ENCODE data around the gene NRG2.
A peak's percentile ranks its signal among the peaks of the same experiment; 100 is the strongest.

Gene NRG2

GRCh38 chr5:139897342-139897741, 145.8 kb downstream of the NRG2 start:
- Histone ChIP-seq H3K36me3 (ENCODE audit: control insufficient read depth in 5 of 5, insufficient read depth in 5 of 5, low read length in 5 of 5) (no peaks in the 10 kb centered on the region), H3K27me3 (ENCODE audit: control insufficient read depth in 5 of 5, insufficient read depth in 4 of 5, low read length in 5 of 5) (peaks cover 0 to 8% (median 2%) of the 10 kb centered on the region in 5 donors), H3K27ac (ENCODE audit: low read depth, low read length) (no peak overlapping the region), H3K4me3 (ENCODE audit: low read depth in 1 of 5, low read length in 5 of 5) (no peak overlapping the region), H3K4me1 (ENCODE audit: control insufficient read depth in 5 of 5, insufficient read depth in 5 of 5, low read length in 5 of 5) (peaks cover 3 to 17% (median 14%) of the 10 kb centered on the region in 5 donors), H3K9me3 (ENCODE audit: control insufficient read depth in 5 of 5, low read length in 5 of 5) (no peaks in the 10 kb centered on the region), H3K9ac (ENCODE audit: low read length in 5 of 5) (no peak overlapping the region)

GRCh38 chr5:139896718-139897117, 146.4 kb downstream of the NRG2 start:
- H3K9ac ChIP-seq (ENCODE audit: low read length in 5 of 5) = no peak overlapping the region
- no peaks in the 10 kb centered on the region for H3K9me3 ChIP-seq (ENCODE audit: control insufficient read depth in 5 of 5, low read length in 5 of 5)
- no peak overlapping the region for H3K27ac ChIP-seq (ENCODE audit: low read depth, low read length)
- peaks cover 0 to 3% (median 0%) of the 10 kb centered on the region in 5 donors for H3K27me3 ChIP-seq (ENCODE audit: control insufficient read depth in 5 of 5, insufficient read depth in 4 of 5, low read length in 5 of 5)
- no peak overlapping the region for H3K4me3 ChIP-seq (ENCODE audit: low read depth in 1 of 5, low read length in 5 of 5)
- H3K4me1 ChIP-seq (ENCODE audit: control insufficient read depth in 5 of 5, insufficient read depth in 5 of 5, low read length in 5 of 5) = peaks cover 3 to 17% (median 14%) of the 10 kb centered on the region in 5 donors
- no peaks in the 10 kb centered on the region for H3K36me3 ChIP-seq (ENCODE audit: control insufficient read depth in 5 of 5, insufficient read depth in 5 of 5, low read length in 5 of 5)

GRCh38 chr5:139895647-139896046, 147.5 kb downstream of the NRG2 start:
- no peaks in the 10 kb centered on the region for H3K27me3 ChIP-seq (ENCODE audit: control insufficient read depth in 5 of 5, insufficient read depth in 4 of 5, low read length in 5 of 5)
- no peaks in the 10 kb centered on the region for H3K36me3 ChIP-seq (ENCODE audit: control insufficient read depth in 5 of 5, insufficient read depth in 5 of 5, low read length in 5 of 5)
- peak overlapping the region in 2 of 5 donors; percentile 27 to 41 for H3K9ac ChIP-seq (ENCODE audit: low read length in 5 of 5)
- H3K27ac ChIP-seq (ENCODE audit: low read depth, low read length) = no peak overlapping the region
- no peaks in the 10 kb centered on the region for H3K9me3 ChIP-seq (ENCODE audit: control insufficient read depth in 5 of 5, low read length in 5 of 5)
- H3K4me3 ChIP-seq (ENCODE audit: low read depth in 1 of 5, low read length in 5 of 5) = no peak overlapping the region
- H3K4me1 ChIP-seq (ENCODE audit: control insufficient read depth in 5 of 5, insufficient read depth in 5 of 5, low read length in 5 of 5) = peaks cover 3 to 17% (median 14%) of the 10 kb centered on the region in 5 donors

GRCh38 chr5:139895046-139895445, 148.1 kb downstream of the NRG2 start:
- Histone ChIP-seq H3K9me3 (ENCODE audit: control insufficient read depth in 5 of 5, low read length in 5 of 5) (no peaks in the 10 kb centered on the region), H3K36me3 (ENCODE audit: control insufficient read depth in 5 of 5, insufficient read depth in 5 of 5, low read length in 5 of 5) (no peaks in the 10 kb centered on the region), H3K4me1 (ENCODE audit: control insufficient read depth in 5 of 5, insufficient read depth in 5 of 5, low read length in 5 of 5) (peaks cover 3 to 17% (median 14%) of the 10 kb centered on the region in 5 donors), H3K27ac (ENCODE audit: low read depth, low read length) (no peak overlapping the region), H3K27me3 (ENCODE audit: control insufficient read depth in 5 of 5, insufficient read depth in 4 of 5, low read length in 5 of 5) (no peaks in the 10 kb centered on the region), H3K9ac (ENCODE audit: low read length in 5 of 5) (peak overlapping the region in 1 of 5 donors; percentile 11), H3K4me3 (ENCODE audit: low read depth in 1 of 5, low read length in 5 of 5) (no peak overlapping the region)

GRCh38 chr5:139893873-139894272, 149.2 kb downstream of the NRG2 start:
- Histone ChIP-seq H3K27me3 (ENCODE audit: control insufficient read depth in 5 of 5, insufficient read depth in 4 of 5, low read length in 5 of 5) (no peaks in the 10 kb centered on the region), H3K27ac (ENCODE audit: low read depth, low read length) (no peak overlapping the region), H3K9me3 (ENCODE audit: control insufficient read depth in 5 of 5, low read length in 5 of 5) (no peaks in the 10 kb centered on the region), H3K36me3 (ENCODE audit: control insufficient read depth in 5 of 5, insufficient read depth in 5 of 5, low read length in 5 of 5) (no peaks in the 10 kb centered on the region), H3K4me3 (ENCODE audit: low read depth in 1 of 5, low read length in 5 of 5) (no peak overlapping the region), H3K9ac (ENCODE audit: low read length in 5 of 5) (no peak overlapping the region), H3K4me1 (ENCODE audit: control insufficient read depth in 5 of 5, insufficient read depth in 5 of 5, low read length in 5 of 5) (peaks cover 3 to 17% (median 14%) of the 10 kb centered on the region in 5 donors)

GRCh38 chr5:139889410-139889809, 153.7 kb downstream of the NRG2 start:
- H3K36me3 ChIP-seq (ENCODE audit: control insufficient read depth in 5 of 5, insufficient read depth in 5 of 5, low read length in 5 of 5) = peaks cover 0 to 20% (median 15%) of the 10 kb centered on the region in 5 donors
- H3K4me1 ChIP-seq (ENCODE audit: control insufficient read depth in 5 of 5, insufficient read depth in 5 of 5, low read length in 5 of 5) = no peaks in the 10 kb centered on the region

GRCh38 chr5:139888370-139888769, 154.7 kb downstream of the NRG2 start:
- H3K27me3 ChIP-seq (ENCODE audit: control insufficient read depth in 5 of 5, insufficient read depth in 4 of 5, low read length in 5 of 5) = no peaks in the 10 kb centered on the region
- H3K4me3 ChIP-seq (ENCODE audit: low read depth in 1 of 5, low read length in 5 of 5) = no peak overlapping the region
- H3K27ac ChIP-seq (ENCODE audit: low read depth, low read length) = no peak overlapping the region
- no peak overlapping the region for H3K9ac ChIP-seq (ENCODE audit: low read length in 5 of 5)
- H3K9me3 ChIP-seq (ENCODE audit: control insufficient read depth in 5 of 5, low read length in 5 of 5) = no peaks in the 10 kb centered on the region
- H3K4me1 ChIP-seq (ENCODE audit: control insufficient read depth in 5 of 5, insufficient read depth in 5 of 5, low read length in 5 of 5) = peaks cover 0 to 4% (median 0%) of the 10 kb centered on the region in 5 donors
- peaks cover 0 to 24% (median 18%) of the 10 kb centered on the region in 5 donors for H3K36me3 ChIP-seq (ENCODE audit: control insufficient read depth in 5 of 5, insufficient read depth in 5 of 5, low read length in 5 of 5)

More at GRCh38 chr5:139889410-139889809, 153.7 kb downstream of the NRG2 start:
- Histone ChIP-seq H3K27me3 (ENCODE audit: control insufficient read depth in 5 of 5, insufficient read depth in 4 of 5, low read length in 5 of 5) (no peaks in the 10 kb centered on the region), H3K9ac (ENCODE audit: low read length in 5 of 5) (no peak overlapping the region), H3K27ac (ENCODE audit: low read depth, low read length) (no peak overlapping the region), H3K9me3 (ENCODE audit: control insufficient read depth in 5 of 5, low read length in 5 of 5) (no peaks in the 10 kb centered on the region), H3K4me3 (ENCODE audit: low read depth in 1 of 5, low read length in 5 of 5) (no peak overlapping the region)

- Histone ChIP-seq H3K9ac (ENCODE audit: low read length in 5 of 5) (no peak overlapping the region), H3K4me3 (ENCODE audit: low read depth in 1 of 5, low read length in 5 of 5) (no peak overlapping the region), H3K27me3 (ENCODE audit: control insufficient read depth in 5 of 5, insufficient read depth in 4 of 5, low read length in 5 of 5) (no peaks in the 10 kb centered on the region), H3K9me3 (ENCODE audit: control insufficient read depth in 5 of 5, low read length in 5 of 5) (no peaks in the 10 kb centered on the region), H3K36me3 (ENCODE audit: control insufficient read depth in 5 of 5, insufficient read depth in 5 of 5, low read length in 5 of 5) (peaks cover 0 to 24% (median 20%) of the 10 kb centered on the region in 5 donors), H3K27ac (ENCODE audit: low read depth, low read length) (no peak overlapping the region), H3K4me1 (ENCODE audit: control insufficient read depth in 5 of 5, insufficient read depth in 5 of 5, low read length in 5 of 5) (peaks cover 0 to 4% (median 0%) of the 10 kb centered on the region in 5 donors)
These were observed 156.9 kb downstream of the NRG2 start for GRCh38 chr5:139886213-139886612.

- H3K27ac ChIP-seq (ENCODE audit: low read depth, low read length) = no peak overlapping the region
- no peak overlapping the region for H3K4me3 ChIP-seq (ENCODE audit: low read depth in 1 of 5, low read length in 5 of 5)
- H3K36me3 ChIP-seq (ENCODE audit: control insufficient read depth in 5 of 5, insufficient read depth in 5 of 5, low read length in 5 of 5) = peaks cover 0 to 24% (median 21%) of the 10 kb centered on the region in 5 donors
- H3K4me1 ChIP-seq (ENCODE audit: control insufficient read depth in 5 of 5, insufficient read depth in 5 of 5, low read length in 5 of 5) = peaks cover 0 to 4% (median 0%) of the 10 kb centered on the region in 5 donors
- no peak overlapping the region for H3K9ac ChIP-seq (ENCODE audit: low read length in 5 of 5)
- no peaks in the 10 kb centered on the region for H3K27me3 ChIP-seq (ENCODE audit: control insufficient read depth in 5 of 5, insufficient read depth in 4 of 5, low read length in 5 of 5)
- no peaks in the 10 kb centered on the region for H3K9me3 ChIP-seq (ENCODE audit: control insufficient read depth in 5 of 5, low read length in 5 of 5)
These were observed 157.3 kb downstream of the NRG2 start for GRCh38 chr5:139885857-139886208.

- Histone ChIP-seq H3K27ac (ENCODE audit: low read depth, low read length) (no peak overlapping the region), H3K36me3 (ENCODE audit: control insufficient read depth in 5 of 5, insufficient read depth in 5 of 5, low read length in 5 of 5) (peaks cover 0 to 24% (median 21%) of the 10 kb centered on the region in 5 donors), H3K9ac (ENCODE audit: low read length in 5 of 5) (no peak overlapping the region)
These were observed 157.8 kb downstream of the NRG2 start for GRCh38 chr5:139885172-139885856.

More at GRCh38 chr5:139885172-139885856, 157.8 kb downstream of the NRG2 start:
- Histone ChIP-seq H3K4me1 (ENCODE audit: control insufficient read depth in 5 of 5, insufficient read depth in 5 of 5, low read length in 5 of 5) (peaks cover 0 to 4% (median 0%) of the 10 kb centered on the region in 5 donors), H3K9me3 (ENCODE audit: control insufficient read depth in 5 of 5, low read length in 5 of 5) (no peaks in the 10 kb centered on the region), H3K4me3 (ENCODE audit: low read depth in 1 of 5, low read length in 5 of 5) (no peak overlapping the region), H3K27me3 (ENCODE audit: control insufficient read depth in 5 of 5, insufficient read depth in 4 of 5, low read length in 5 of 5) (no peaks in the 10 kb centered on the region)
